Aorta (tissue), 5 donors: ENCODE measurements around the gene WDR75. TPM values are rescaled to one million over a fixed set of nuclear protein-coding genes. Genes with fewer than 3 reads are reported as not detected.

Source experiments
- ATAC-seq: fragments of 200-7000 bp; cut with Tn5 transposase; one replicate; pipeline ENCODE4 v1.9.1; 2022; ENCODE audit warnings: moderate library complexity; ENCODE audit not compliant: low FRiP score
- DNase-seq, 2 donors: peaks; one replicate each; pipeline ENCODE4 v3.0.0-alpha.2; 2020
- H3K27ac ChIP-seq, 2 donors: one replicate each; pipeline ENCODE4 v1.5.1; 2013; ENCODE audit warnings: low read length in 2 of 2, mild to moderate bottlenecking in 2 of 2, moderate library complexity in 2 of 2, control low read depth in 1 of 2, inconsistent platforms in 1 of 2, low read depth in 1 of 2
- H3K27me3 ChIP-seq, 2 donors: one replicate each; pipeline ENCODE4 v1.6.1; 2013; ENCODE audit warnings: control low read depth in 1 of 2, low read length in 1 of 2, mild to moderate bottlenecking in 1 of 2, moderate library complexity in 1 of 2; ENCODE audit not compliant: insufficient read depth in 2 of 2, control insufficient read depth in 1 of 2
- H3K36me3 ChIP-seq, 2 donors: one replicate each; pipeline ENCODE4 v1.6.1; 2013; ENCODE audit warnings: control low read depth in 1 of 2, low read length in 1 of 2, mild to moderate bottlenecking in 1 of 2; ENCODE audit not compliant: insufficient read depth in 2 of 2, control insufficient read depth in 1 of 2
- H3K4me1 ChIP-seq, 2 donors: one replicate each; pipeline ENCODE4 v1.6.1; 2013; ENCODE audit warnings: low read length in 2 of 2, control low read depth in 1 of 2, mild to moderate bottlenecking in 1 of 2, moderate library complexity in 1 of 2; ENCODE audit not compliant: insufficient read depth in 2 of 2, control insufficient read depth in 1 of 2
- H3K4me3 ChIP-seq, 2 donors: one replicate each; pipeline ENCODE4 v1.5.1; 2013; ENCODE audit warnings: low read length in 2 of 2, control low read depth in 1 of 2, mild to moderate bottlenecking in 1 of 2
- H3K9me3 ChIP-seq: one replicate; pipeline ENCODE4 v1.6.1; 2013; ENCODE audit warnings: mild to moderate bottlenecking, low read length; ENCODE audit not compliant: control insufficient read depth
- WGBS, 2 donors: extraction: QIAGEN DNeasy Blood & Tissue Kit; methylation state at CpG; one replicate each; pipeline ENCODE4 v1.1.7; 2013; 5-methylcytosine and 5-hydroxymethylcytosine counted together
- intact Hi-C, 2 donors: fragments of 100-400 bp; cut with DNase I; formaldehyde crosslinking; loops; one replicate each; pipeline versions ENCODE4 v1.14.2 to v1.15.0; 2022
- polyA plus RNA-seq, 2 donors: library from polyadenylated mRNA; stranded (reverse); fragments of 200-250 nt; gene quantifications; one replicate each; pipeline ENCODE4 v1.2.3, GENCODE V29; 2013
- total RNA-seq, 2 donors: library from RNA; stranded (reverse); fragmentation: NEBNext Ultra II Directional; extraction: Animal tissue kit (Norgen Biotek cat#: 25700); gene quantifications; one replicate each; pipeline ENCODE4 v1.2.1, GENCODE V29; 2021
- donor health status: healthy with polysubstance abuse.
- donor health status: Bipolar disorder and iron deficiency.
- donor health status: DM: no; HTN: no; CAD: no.
- donor health status: DM: no; HTN: no; CAD: no.
- donor health status: DM: yes; HTN: yes; CAD: no.

WDR75 gene
- total and polyA plus RNA-seq, 4 donors = 10.6 to 28.9 (median 23.0) TPM

DNA sequence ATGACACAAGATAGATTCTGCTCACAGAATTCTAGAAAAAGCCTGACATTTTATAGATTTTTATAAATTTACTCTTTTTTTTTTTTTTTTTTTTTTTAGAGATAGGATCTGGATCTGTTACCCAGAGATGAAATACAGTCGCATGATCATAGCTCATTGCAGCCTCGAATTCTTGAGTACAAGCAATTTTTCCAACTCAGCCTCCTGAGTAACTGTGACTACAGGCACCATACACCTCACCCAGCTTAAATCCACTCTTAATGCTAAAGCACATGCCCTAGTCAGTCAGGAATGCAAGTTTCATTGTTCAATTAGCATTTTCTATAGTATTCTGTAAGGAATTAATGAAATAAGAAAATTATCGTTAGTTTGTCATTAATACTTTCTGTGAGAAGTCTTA lies 32.1 kb upstream of the WDR75 start:
- Histone ChIP-seq H3K27ac (no peak overlapping the region), H3K4me3 (no peak overlapping the region), H3K36me3 (no peaks in the 10 kb centered on the region), H3K4me1 (no peaks in the 10 kb centered on the region), H3K27me3 (no peaks in the 10 kb centered on the region), H3K9me3 (no peaks in the 10 kb centered on the region)
- ATAC-seq (no peak), DNase-seq (no peak)
- 93 to 97% methylated on average over 3 of the region's 3 CpGs for WGBS, 2 donors
- intact Hi-C loops = loop anchor here in 1 of 2 donors (10.0 kb wide), 1 partner anchor 54 kb away; no protein-coding TSS in a partner anchor

DNA sequence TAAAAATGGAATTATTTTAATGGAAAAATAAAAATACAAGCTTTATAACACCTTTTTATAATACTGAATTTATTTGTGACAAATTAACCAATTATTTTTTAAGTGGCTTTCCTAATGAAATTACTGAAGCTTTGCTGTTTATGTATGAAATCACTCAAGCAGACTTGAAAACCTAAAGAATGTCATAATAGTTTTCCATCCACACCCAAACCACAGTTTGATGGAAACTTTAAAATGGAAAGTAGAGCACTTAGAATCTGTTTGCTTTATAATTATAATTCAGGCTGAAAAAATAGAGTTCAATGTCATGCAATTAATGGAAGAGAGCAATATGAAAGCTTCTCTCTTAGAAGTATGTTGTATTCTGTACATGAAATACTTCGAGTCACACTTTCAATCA lies 31.6 kb upstream of the WDR75 start:
- no peaks in the 10 kb centered on the region for H3K27me3 ChIP-seq
- DNase-seq = no peak
- no peak for ATAC-seq
- H3K9me3 ChIP-seq = no peaks in the 10 kb centered on the region
- intact Hi-C loops = loop anchor here (5.0 to 10.0 kb wide), 7 partner anchors 37 to 885 kb away; no protein-coding TSS in a partner anchor
- no peaks in the 10 kb centered on the region for H3K4me1 ChIP-seq
- no peak overlapping the region for H3K27ac ChIP-seq
- WGBS, 2 donors = 57 to 68% methylated on average over 1 of the region's 1 CpG
- H3K36me3 ChIP-seq = no peaks in the 10 kb centered on the region
- no peak overlapping the region for H3K4me3 ChIP-seq

GRCh38 chr2:189411860-189412259 lies 29.4 kb upstream of the WDR75 start:
- DNase-seq (no peak), ATAC-seq (peak; percentile 68)
- Histone ChIP-seq H3K36me3 (no peaks in the 10 kb centered on the region), H3K27me3 (no peaks in the 10 kb centered on the region), H3K27ac (peak overlapping the region in 1 of 2 donors; percentile 28), H3K9me3 (no peaks in the 10 kb centered on the region), H3K4me1 (no peaks in the 10 kb centered on the region), H3K4me3 (no peak overlapping the region)
- intact Hi-C loops = loop anchor here (1.0 to 10.0 kb wide), 7 partner anchors 40 to 887 kb away; no protein-coding TSS in a partner anchor
- 2 to 5% methylated on average over 5 of the region's 5 CpGs for WGBS, 2 donors

DNA sequence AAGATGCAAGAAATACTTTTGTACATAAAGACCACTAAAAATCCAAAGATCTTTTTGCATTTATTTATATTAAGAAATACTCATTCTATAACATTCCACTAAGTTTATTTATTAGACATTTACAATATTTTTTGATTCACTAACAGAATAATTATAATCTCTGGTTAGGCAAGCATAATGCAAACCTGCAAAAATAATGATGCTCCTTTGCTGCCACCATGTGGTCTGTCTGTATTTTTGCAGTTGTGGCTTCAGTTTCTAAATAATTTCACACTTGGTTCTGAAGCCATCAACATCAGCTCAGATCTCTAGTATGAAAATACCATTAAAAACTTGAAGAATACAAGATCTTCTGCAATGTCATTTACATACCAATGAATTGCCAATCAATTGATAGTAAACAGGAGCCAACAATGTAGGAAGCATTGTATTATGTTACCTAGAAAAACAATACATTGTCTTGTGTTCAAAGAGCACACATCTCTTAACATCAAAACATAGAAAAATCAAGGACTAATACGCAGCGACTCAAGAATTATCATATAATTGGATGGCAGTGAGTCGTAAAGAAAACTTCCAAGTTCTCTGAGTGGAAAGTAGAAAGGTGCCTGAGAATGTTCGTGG lies 28.8 kb upstream of the WDR75 start:
- H3K4me1 ChIP-seq = no peaks in the 10 kb centered on the region
- intact Hi-C loops = loop anchor here (1.0 to 10.0 kb wide), 7 partner anchors 40 to 888 kb away; no protein-coding TSS in a partner anchor
- H3K27me3 ChIP-seq = no peaks in the 10 kb centered on the region
- H3K36me3 ChIP-seq = no peaks in the 10 kb centered on the region
- peak overlapping the region in 1 of 2 donors; percentile 28 for H3K27ac ChIP-seq
- WGBS, 2 donors = 14 to 29% methylated on average over 4 of the region's 4 CpGs
- no peaks in the 10 kb centered on the region for H3K9me3 ChIP-seq
- ATAC-seq = peak; percentile 88
- no peak for DNase-seq
- no peak overlapping the region for H3K4me3 ChIP-seq

GRCh38 chr2:189413249-189413648 lies 28.0 kb upstream of the WDR75 start:
- Histone ChIP-seq H3K9me3 (no peaks in the 10 kb centered on the region), H3K27ac (no peak overlapping the region), H3K27me3 (no peaks in the 10 kb centered on the region), H3K36me3 (no peaks in the 10 kb centered on the region), H3K4me1 (no peaks in the 10 kb centered on the region), H3K4me3 (no peak overlapping the region)
- WGBS, 2 donors = 85 to 87% methylated on average over 4 of the region's 4 CpGs
- ATAC-seq (no peak), DNase-seq (no peak)
- intact Hi-C loops = loop anchor here (5.0 to 10.0 kb wide), 6 partner anchors 41 to 888 kb away; no protein-coding TSS in a partner anchor

DNA sequence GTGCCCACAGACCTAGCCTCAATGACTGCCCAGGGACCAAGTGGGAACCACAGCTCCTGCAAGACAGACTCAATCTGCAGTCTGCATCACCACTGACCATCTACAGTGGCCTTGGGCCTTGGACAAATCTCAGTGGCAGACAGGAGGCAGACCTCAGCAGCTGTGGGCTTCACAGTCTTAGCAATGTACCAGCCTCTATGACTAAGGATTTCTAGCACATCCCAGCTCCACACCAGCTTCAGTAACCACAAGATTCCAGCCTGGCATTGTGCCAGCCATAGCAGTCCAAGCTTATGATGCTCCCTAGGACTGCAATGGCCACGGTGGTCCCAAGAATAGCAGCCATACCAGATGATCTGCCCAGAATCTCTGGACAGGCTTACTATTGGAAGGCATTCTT lies 19.6 kb upstream of the WDR75 start:
- no peak overlapping the region for H3K27ac ChIP-seq
- H3K4me1 ChIP-seq = no peaks in the 10 kb centered on the region
- DNase-seq (no peak), ATAC-seq (no peak)
- H3K36me3 ChIP-seq = no peaks in the 10 kb centered on the region
- H3K27me3 ChIP-seq = no peaks in the 10 kb centered on the region
- 48 to 54% methylated on average over 1 of the region's 1 CpG for WGBS, 2 donors
- no peak overlapping the region for H3K4me3 ChIP-seq
- intact Hi-C loops = no loop called here
- H3K9me3 ChIP-seq = no peaks in the 10 kb centered on the region

DNA sequence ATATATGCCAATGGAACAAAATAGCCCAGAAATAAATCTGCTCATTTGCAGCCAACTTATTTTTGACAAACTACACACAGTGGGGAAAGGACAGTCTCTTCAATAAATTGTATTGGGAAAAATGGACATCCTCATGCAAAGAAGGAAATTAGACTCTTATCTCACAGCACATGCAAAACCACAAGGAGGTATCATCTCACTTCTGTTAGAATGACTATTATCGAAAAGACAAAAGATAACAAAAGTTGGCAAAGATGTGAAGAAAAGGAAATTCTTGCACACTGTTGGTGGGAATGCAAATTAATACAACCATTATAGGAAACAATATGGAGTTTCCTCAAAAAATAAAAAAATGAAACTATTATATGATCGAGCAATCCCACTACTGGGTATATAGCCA lies 16.3 kb upstream of the WDR75 start:
- Histone ChIP-seq H3K4me3 (no peak overlapping the region), H3K4me1 (no peaks in the 10 kb centered on the region), H3K9me3 (no peaks in the 10 kb centered on the region), H3K27me3 (no peaks in the 10 kb centered on the region), H3K27ac (no peak overlapping the region), H3K36me3 (no peaks in the 10 kb centered on the region)
- DNase-seq (no peak), ATAC-seq (no peak)
- WGBS, 2 donors = 91 to 94% methylated on average over 2 of the region's 2 CpGs
- intact Hi-C loops = no loop called here

- Histone ChIP-seq H3K4me3 (no peak overlapping the region), H3K27ac (no peak overlapping the region), H3K27me3 (no peaks in the 10 kb centered on the region), H3K4me1 (no peaks in the 10 kb centered on the region), H3K36me3 (no peaks in the 10 kb centered on the region), H3K9me3 (no peaks in the 10 kb centered on the region)
- DNase-seq (no peak), ATAC-seq (no peak)
- 100% methylated on average over 1 of the region's 1 CpG for WGBS, 2 donors
- intact Hi-C loops = no loop called here
Observed at GRCh38 chr2:189425676-189426075, 15.6 kb upstream of the WDR75 start.

DNA sequence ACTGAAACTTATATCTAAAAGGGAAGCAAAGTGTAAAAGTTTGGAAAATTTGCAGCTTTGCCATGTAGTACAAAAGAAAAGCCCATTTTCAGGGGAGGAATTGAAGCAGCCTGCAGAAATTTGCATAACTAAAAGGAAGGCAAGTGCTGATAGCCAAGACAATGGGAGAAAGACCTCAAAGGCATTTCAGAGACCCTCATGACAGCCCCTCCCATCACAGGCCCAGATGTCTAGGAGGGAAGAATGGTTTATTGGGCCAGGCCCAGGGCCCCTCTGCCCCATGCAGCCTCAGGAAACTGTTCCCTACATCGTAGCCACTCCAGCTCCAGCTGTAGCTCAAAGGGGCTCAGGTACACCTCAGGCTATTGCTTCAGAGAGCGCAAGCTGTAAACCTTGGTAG lies 14.4 kb upstream of the WDR75 start:
- intact Hi-C loops = no loop called here
- H3K27me3 ChIP-seq = no peaks in the 10 kb centered on the region
- H3K4me1 ChIP-seq = no peaks in the 10 kb centered on the region
- DNase-seq = no peak
- WGBS, 2 donors = 95% methylated on average over 2 of the region's 2 CpGs
- H3K9me3 ChIP-seq = no peaks in the 10 kb centered on the region
- H3K4me3 ChIP-seq = no peak overlapping the region
- ATAC-seq = no peak
- no peaks in the 10 kb centered on the region for H3K36me3 ChIP-seq
- H3K27ac ChIP-seq = no peak overlapping the region
